AG09319 (cell line): Measurements from ENCODE around the gene ATG16L1.

ENCODE experiments used
- DNase-seq: peaks from one replicate; pipeline ENCODE4 v3.0.0-alpha.2; 2010; ENCODE audit warnings: low read depth; ENCODE audit errors: extremely low read depth
- CTCF ChIP-seq: IDR thresholded peaks from 2 replicates; pipeline ENCODE4 v1.5.1; 2011; ENCODE audit warnings: low read depth, mild to moderate bottlenecking, inconsistent platforms, low read length, moderate library complexity

ATG16L1 gene

DNA sequence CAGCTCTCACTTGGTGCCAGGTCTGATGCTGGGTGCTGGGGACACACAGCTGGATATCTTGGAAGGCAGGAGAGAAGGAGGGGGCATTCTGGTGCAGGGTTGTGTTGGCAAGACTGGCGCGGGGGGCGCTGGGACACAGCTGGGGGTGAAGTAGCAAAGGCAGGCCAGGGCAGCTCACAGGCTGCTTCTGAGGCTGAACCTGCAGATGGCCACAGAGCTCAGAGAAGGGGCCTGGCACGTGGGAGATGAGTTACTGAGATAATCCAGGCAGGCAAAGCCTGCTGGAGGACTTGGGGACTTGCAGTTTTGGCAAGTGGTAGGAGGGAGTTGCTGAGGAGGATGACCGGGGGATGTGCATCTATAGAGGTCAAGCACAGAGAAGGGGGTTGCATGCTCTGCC lies 86.6 kb downstream of the ATG16L1 start:
- DNase-seq = no peak

DNA sequence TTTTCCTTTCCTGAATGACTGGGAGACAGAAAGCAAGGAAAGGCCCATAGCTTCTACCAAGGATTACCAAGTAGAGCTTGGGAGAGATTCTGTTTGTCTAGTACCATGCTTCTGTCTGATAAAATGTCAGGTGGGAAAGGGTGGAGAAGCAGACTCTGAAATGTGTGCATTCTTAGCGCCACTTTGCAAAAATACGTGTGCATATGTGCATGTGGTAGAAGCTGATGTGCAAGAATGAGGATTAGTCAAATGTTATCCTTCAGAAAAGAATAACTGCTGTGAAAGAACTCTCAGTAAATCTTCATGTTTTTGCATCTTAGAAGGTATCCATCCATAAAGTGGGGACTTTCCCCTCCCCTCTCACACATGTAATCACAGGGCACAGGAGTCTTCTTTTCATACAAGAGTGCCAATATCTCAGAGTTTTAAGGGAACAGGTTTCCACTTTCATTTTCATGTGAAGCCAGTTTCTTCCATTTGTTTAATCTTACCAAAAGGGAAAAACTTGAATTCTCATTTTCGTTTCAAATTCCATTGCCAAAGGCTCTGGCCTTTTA lies 87.4 kb downstream of the ATG16L1 start:
- TF ChIP-seq CTCF = no peak

More for the DNA sequence above, 86.6 kb downstream of the ATG16L1 start:
- TF ChIP-seq CTCF = no peak

DNA sequence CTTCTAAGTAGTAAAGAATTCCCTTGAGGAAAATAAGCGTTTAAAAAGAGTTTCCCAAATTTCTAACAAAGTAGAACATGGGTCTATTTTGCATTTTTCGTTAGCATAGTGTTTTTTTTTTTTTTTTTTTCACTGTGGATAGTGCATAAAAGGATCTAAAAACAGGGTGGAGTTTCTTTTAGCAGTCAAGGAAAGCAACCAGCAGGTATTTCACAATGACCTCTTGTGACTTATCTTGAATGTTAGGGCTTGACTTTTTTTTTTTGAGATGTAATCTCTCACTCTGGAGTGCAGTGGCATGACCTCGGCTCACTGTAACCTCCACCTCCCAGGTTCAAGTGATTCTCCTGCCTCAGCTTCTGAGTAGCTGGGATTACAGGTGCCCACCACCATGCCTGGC lies 88.0 kb downstream of the ATG16L1 start:
- no peak for DNase-seq
- TF ChIP-seq CTCF = no peak

More for the DNA sequence above, 87.4 kb downstream of the ATG16L1 start:
- no peak for DNase-seq

GRCh38 chr2:233341296-233341695 lies 89.8 kb downstream of the ATG16L1 start:
- TF ChIP-seq CTCF = no peak
- DNase-seq = no peak

- no peak for DNase-seq
Observed at GRCh38 chr2:233342301-233342700, 90.8 kb downstream of the ATG16L1 start.

DNA sequence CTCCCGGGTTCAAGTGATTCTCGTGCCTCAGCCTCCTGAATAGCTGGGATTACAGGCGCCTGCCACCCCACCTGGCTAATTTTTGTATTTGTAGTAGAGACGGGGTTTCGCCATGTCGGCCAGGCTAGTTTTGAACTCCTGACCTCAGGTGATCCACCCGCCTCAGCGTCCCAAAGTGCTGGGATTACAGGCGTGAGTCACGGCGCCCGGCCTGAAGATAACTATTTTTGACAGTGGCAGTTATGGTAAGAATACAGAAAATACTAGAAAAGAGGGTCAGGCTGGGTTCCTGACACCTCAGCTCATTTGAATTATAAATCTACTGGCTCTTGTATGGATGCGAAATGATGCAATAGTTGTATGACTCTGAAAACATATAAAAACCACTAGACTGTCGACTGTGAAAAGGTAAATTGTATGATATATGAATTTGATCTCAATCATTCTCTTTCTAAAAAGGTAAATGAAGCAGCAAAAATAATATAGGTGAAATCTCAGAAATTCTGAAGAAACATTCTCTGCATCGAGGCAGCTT lies 91.8 kb downstream of the ATG16L1 start:
- DNase-seq = no peak
- TF ChIP-seq CTCF = no peak

More at GRCh38 chr2:233342301-233342700, 90.8 kb downstream of the ATG16L1 start:
- no peak for TF ChIP-seq CTCF
